Karpas-422 (cell line): ENCODE results near the gene POP5. TPM values are rescaled to one million over a fixed set of nuclear protein-coding genes. Genes with fewer than 3 reads are reported as not detected.

ENCODE experiments used
- DNase-seq: peaks from one replicate; pipeline ENCODE4 v3.0.0-alpha.2; 2015
- H2AFZ ChIP-seq: fragments of 200-600 bp; sonication (generic); 2 replicates; pipeline ENCODE4 v1.6.1; 2014; ENCODE audit warnings: antibody characterized with exemption, low read length, mixed read lengths
- H3K27ac ChIP-seq: fragments of 200-600 bp; sonication (generic); 2 replicates; pipeline ENCODE4 v1.5.1; 2014; ENCODE audit warnings: mild to moderate bottlenecking, low read length, moderate library complexity
- H3K27me3 ChIP-seq: fragments of 200-600 bp; sonication (generic); 2 replicates; pipeline ENCODE4 v1.6.1; 2014; ENCODE audit warnings: low read length, mixed read lengths
- H3K36me3 ChIP-seq: fragments of 200-600 bp; sonication (generic); 2 replicates; pipeline ENCODE4 v1.6.1; 2014; ENCODE audit warnings: low read length, mixed read lengths; ENCODE audit not compliant: insufficient read depth
- H3K4me1 ChIP-seq: fragments of 200-600 bp; sonication (generic); 2 replicates; pipeline ENCODE4 v1.6.1; 2014; ENCODE audit warnings: mild to moderate bottlenecking, low read length, mixed read lengths
- H3K4me2 ChIP-seq: fragments of 200-600 bp; sonication (generic); 2 replicates; pipeline ENCODE4 v1.6.1; 2014; ENCODE audit warnings: low read length, low read depth, mild to moderate bottlenecking; ENCODE audit not compliant: poor library complexity, severe bottlenecking
- H3K4me3 ChIP-seq: fragments of 200-600 bp; sonication (generic); 2 replicates; pipeline ENCODE4 v1.5.1; 2014; ENCODE audit warnings: mild to moderate bottlenecking, antibody characterized with exemption, low read length, mixed read lengths
- H3K79me2 ChIP-seq: fragments of 200-600 bp; sonication (generic); 2 replicates; pipeline ENCODE4 v1.6.1; 2014; ENCODE audit warnings: mild to moderate bottlenecking, low read length, mixed read lengths
- H3K9ac ChIP-seq: fragments of 200-600 bp; sonication (generic); 2 replicates; pipeline ENCODE4 v1.6.0; 2014; ENCODE audit warnings: low read length
- H3K9me2 ChIP-seq: fragments of 200-600 bp; sonication (generic), shearing (Covaris generic); replicated peaks from 2 replicates; pipeline ENCODE4 v1.6.0; 2014; ENCODE audit warnings: mild to moderate bottlenecking, low read length, moderate library complexity; ENCODE audit not compliant: insufficient read depth
- H3K9me3 ChIP-seq: fragments of 300-700, 200-600 bp; sonication (generic); 2 replicates; pipeline ENCODE4 v1.6.1; 2014; ENCODE audit warnings: low read length, mixed read lengths
- H4K20me1 ChIP-seq: fragments of 200-600 bp; sonication (generic); 2 replicates; pipeline ENCODE4 v1.6.1; 2014; ENCODE audit warnings: mild to moderate bottlenecking, antibody characterized with exemption, low read length, low read depth; ENCODE audit not compliant: insufficient read depth
- total RNA-seq: library from RNA; depleted of rRNA; stranded (reverse); fragments of >200 nt; shearing (Covaris generic); gene quantifications from 2 replicates; pipeline ENCODE4 v1.2.3, GENCODE V29; 2014; ENCODE audit warnings: low replicate concordance

Gene POP5
- total RNA-seq, 1 experiment from 2014 or later: 72.9 TPM

GRCh38 chr12:120584343-120585149, 3.3 kb upstream of the POP5 start:
- no peaks in the 10 kb centered on the region for H3K9me3 ChIP-seq
- peak; percentile 59 for DNase-seq
- peaks cover 11% of the 10 kb centered on the region for H3K79me2 ChIP-seq
- H3K9ac ChIP-seq: peak overlapping the region; percentile 33; the same call in 1 of the 2 replicates
- peak overlapping the region; percentile 30; the same call in 1 of the 2 replicates for H3K4me3 ChIP-seq
- H4K20me1 ChIP-seq: peaks cover 4% of the 10 kb centered on the region; the same call in 1 of the 2 replicates
- H3K4me1 ChIP-seq: peaks cover 27% of the 10 kb centered on the region
- H3K36me3 ChIP-seq: peaks cover under 1% of the 10 kb centered on the region; the same call in 1 of the 2 replicates
- no peak overlapping the region for H2AFZ ChIP-seq
- peak overlapping the region; percentile 55 for H3K4me2 ChIP-seq
- no peaks in the 10 kb centered on the region for H3K27me3 ChIP-seq
- H3K27ac ChIP-seq: no peak overlapping the region
- H3K9me2 ChIP-seq: no peaks in the 10 kb centered on the region

DNA sequence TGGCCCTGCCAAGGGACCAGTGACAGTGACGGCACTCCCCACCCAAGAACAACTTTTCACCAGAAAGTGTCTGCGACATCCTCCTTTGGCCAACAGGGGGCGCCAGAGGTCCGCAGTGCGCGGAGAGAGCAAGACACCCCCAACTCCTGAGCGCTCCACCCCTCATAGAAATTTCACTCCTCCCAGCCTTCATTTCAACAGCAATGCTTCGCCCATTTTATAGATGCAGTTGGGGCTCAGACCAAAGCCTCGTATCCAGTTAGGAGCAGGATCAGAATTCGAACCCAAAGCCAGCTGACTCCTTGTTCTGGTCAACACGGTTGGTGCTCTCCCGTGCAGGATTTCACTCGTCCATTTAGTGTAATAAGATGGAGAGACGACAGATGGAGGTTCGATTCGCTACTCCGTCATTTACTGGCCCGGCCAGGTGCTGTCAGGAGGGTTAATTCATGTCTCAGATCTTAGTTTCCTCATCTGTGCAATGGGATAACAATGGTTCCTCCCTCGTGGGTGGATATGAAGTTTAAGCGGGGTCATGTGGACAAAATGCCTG, 2.4 kb upstream of the POP5 start:
- Histone ChIP-seq H3K4me2 (peak overlapping the region; percentile 31), H3K27ac (no peak overlapping the region), H3K4me1 (peaks cover 28% of the 10 kb centered on the region), H3K9me2 (no peaks in the 10 kb centered on the region), H3K9me3 (no peaks in the 10 kb centered on the region), H3K9ac (peak overlapping the region; percentile 15; the same call in 1 of the 2 replicates), H4K20me1 (peaks cover 4% of the 10 kb centered on the region; the same call in 1 of the 2 replicates), H3K79me2 (peaks cover 19% of the 10 kb centered on the region), H3K4me3 (peak overlapping the region; percentile 14; the same call in 1 of the 2 replicates), H3K36me3 (peaks cover 9% of the 10 kb centered on the region; the same call in 1 of the 2 replicates), H2AFZ (no peak overlapping the region; the same call in 1 of the 2 replicates), H3K27me3 (no peaks in the 10 kb centered on the region)
- peak; percentile 95 for DNase-seq

GRCh38 chr12:120581998-120582397, 796 bp upstream of the POP5 start:
- no peak for DNase-seq
- peak overlapping the region; percentile 33; the same call in 1 of the 2 replicates for H2AFZ ChIP-seq

DNA sequence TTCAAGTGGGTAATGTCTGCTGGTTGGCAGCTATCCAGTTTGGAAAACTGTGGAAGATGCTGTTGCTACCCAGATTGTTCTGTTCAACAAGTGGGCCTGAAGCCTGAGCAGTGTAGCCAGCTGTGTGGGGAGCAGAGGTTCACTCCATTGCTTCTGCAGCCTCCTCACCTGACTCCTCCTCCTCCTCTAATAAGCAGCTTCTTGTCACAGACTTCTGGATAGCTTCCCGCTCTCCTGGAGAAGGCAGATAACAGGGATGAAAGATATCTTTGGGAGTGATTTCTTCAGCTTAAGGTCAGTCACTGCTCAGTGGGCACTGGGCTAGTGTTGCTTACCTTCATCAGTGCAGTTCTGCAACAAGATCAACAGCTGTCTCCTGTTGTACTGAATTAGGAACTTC, 2.0 kb downstream of the POP5 start:
- no peak overlapping the region for H2AFZ ChIP-seq
- peaks cover 19% of the 10 kb centered on the region for H3K79me2 ChIP-seq
- DNase-seq: no peak
- H3K27ac ChIP-seq: no peak overlapping the region
- H3K4me2 ChIP-seq: no peak overlapping the region
- no peak overlapping the region for H3K4me3 ChIP-seq
- H3K9me2 ChIP-seq: no peaks in the 10 kb centered on the region
- H4K20me1 ChIP-seq: peaks cover 4% of the 10 kb centered on the region; the same call in 1 of the 2 replicates
- H3K4me1 ChIP-seq: peaks cover 28% of the 10 kb centered on the region
- no peak overlapping the region for H3K9ac ChIP-seq
- no peaks in the 10 kb centered on the region for H3K27me3 ChIP-seq
- no peaks in the 10 kb centered on the region for H3K9me3 ChIP-seq
- peaks cover 35% of the 10 kb centered on the region; the same call in 1 of the 2 replicates for H3K36me3 ChIP-seq

More at GRCh38 chr12:120581998-120582397, 796 bp upstream of the POP5 start:
- H3K4me2 ChIP-seq: peak overlapping the region; percentile 94
- no peaks in the 10 kb centered on the region for H3K27me3 ChIP-seq
- peaks cover 28% of the 10 kb centered on the region for H3K4me1 ChIP-seq
- 0 out of 2 replicates have a peak, but pooled peaks cover 4% of the 10 kb centered on the region for H4K20me1 ChIP-seq
- H3K9me2 ChIP-seq: no peaks in the 10 kb centered on the region
- peaks cover 19% of the 10 kb centered on the region for H3K79me2 ChIP-seq
- no peaks in the 10 kb centered on the region for H3K9me3 ChIP-seq
- peak overlapping the region; percentile 93 for H3K4me3 ChIP-seq
- peak overlapping the region; percentile 79 for H3K9ac ChIP-seq
- peaks cover 16% of the 10 kb centered on the region; the same call in 1 of the 2 replicates for H3K36me3 ChIP-seq
- H3K27ac ChIP-seq: peak overlapping the region; percentile 19; the same call in 1 of the 2 replicates

DNA sequence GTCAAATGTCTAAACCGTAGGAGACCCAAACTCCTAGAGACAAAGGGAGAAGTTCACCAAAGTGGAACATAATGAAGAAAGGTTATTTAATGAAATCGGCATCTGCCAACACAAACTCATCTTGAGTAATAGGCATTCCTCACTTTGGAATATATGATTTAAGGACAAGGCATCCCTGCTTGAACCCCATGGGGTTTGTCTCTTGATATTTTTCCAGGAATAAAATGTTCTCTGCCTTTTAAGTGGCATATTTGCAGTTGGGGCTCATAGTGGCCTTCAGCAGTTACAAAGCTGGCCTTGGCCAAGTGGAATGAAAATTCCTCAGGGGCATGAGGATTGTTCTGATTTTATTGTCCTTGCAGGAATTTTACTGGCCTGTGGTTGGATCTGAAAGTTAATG, 7.1 kb downstream of the POP5 start:
- H3K27ac ChIP-seq: no peak overlapping the region
- no peaks in the 10 kb centered on the region; the same call in 1 of the 2 replicates for H4K20me1 ChIP-seq

DNA sequence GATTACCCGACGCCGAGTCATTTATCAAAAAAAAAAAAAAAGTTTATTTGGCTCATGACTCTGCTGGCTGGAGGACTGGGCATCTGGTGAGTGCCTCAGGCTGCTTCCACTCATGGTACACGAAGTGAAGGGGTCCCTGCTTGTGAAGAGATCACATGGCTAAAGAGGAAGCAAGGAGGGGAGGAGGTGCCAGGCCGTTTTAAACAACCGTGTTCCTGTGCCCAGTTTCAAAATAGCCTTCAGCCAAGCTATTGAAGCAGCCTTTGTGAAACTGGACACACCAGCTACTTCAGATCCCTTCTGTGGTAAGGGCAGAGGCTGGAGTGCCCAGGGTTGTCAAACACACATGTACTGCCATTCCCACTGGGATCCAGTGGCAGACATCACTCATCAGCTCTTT, 7.6 kb downstream of the POP5 start:
- Histone ChIP-seq H3K9me3 (no peaks in the 10 kb centered on the region), H3K27me3 (no peaks in the 10 kb centered on the region), H3K4me3 (no peak overlapping the region), H3K79me2 (no peaks in the 10 kb centered on the region), H3K9ac (no peak overlapping the region), H3K4me1 (no peaks in the 10 kb centered on the region), H3K36me3 (peaks cover 50% of the 10 kb centered on the region; the same call in 1 of the 2 replicates), H2AFZ (no peak overlapping the region), H3K27ac (no peak overlapping the region), H4K20me1 (no peaks in the 10 kb centered on the region; the same call in 1 of the 2 replicates), H3K4me2 (no peak overlapping the region), H3K9me2 (no peaks in the 10 kb centered on the region)
- no peak for DNase-seq

More for the DNA sequence above, 7.1 kb downstream of the POP5 start:
- H3K4me2 ChIP-seq: no peak overlapping the region
- H3K36me3 ChIP-seq: peaks cover 55% of the 10 kb centered on the region; the same call in 1 of the 2 replicates
- no peaks in the 10 kb centered on the region for H3K27me3 ChIP-seq
- no peaks in the 10 kb centered on the region for H3K9me2 ChIP-seq
- no peaks in the 10 kb centered on the region for H3K4me1 ChIP-seq
- no peak overlapping the region for H2AFZ ChIP-seq
- H3K4me3 ChIP-seq: no peak overlapping the region
- no peaks in the 10 kb centered on the region for H3K9me3 ChIP-seq
- no peak overlapping the region for H3K9ac ChIP-seq
- no peak for DNase-seq
- peaks cover 3% of the 10 kb centered on the region for H3K79me2 ChIP-seq

DNA sequence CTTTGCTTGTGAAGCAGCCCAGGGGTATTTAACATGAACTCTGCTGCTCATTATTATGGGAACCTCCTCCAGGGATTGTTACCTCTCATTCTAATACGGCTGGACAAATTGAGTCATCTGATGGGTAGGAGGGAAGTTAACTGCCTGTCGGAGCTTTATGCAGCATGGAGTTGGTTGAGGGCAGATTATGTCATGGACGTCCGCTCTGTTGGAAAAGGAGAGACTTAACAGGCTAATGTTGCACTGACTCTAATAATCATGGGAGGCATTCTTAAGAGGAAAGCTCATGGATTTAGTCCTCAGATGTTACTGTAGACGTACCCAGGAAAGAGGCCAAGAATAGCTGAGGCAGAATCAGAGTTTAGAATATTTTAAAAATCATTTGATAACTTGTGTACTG, 9.9 kb downstream of the POP5 start:
- no peak for DNase-seq
- H3K4me2 ChIP-seq: no peak overlapping the region
- no peak overlapping the region for H3K27ac ChIP-seq
- no peaks in the 10 kb centered on the region for H3K79me2 ChIP-seq
- H2AFZ ChIP-seq: no peak overlapping the region
- no peak overlapping the region for H3K4me3 ChIP-seq
- no peaks in the 10 kb centered on the region for H3K27me3 ChIP-seq
- peaks cover 38% of the 10 kb centered on the region for H3K36me3 ChIP-seq
- no peaks in the 10 kb centered on the region; the same call in 1 of the 2 replicates for H4K20me1 ChIP-seq
- H3K9ac ChIP-seq: no peak overlapping the region
- no peaks in the 10 kb centered on the region for H3K9me3 ChIP-seq
- H3K4me1 ChIP-seq: no peaks in the 10 kb centered on the region
- no peaks in the 10 kb centered on the region for H3K9me2 ChIP-seq

DNA sequence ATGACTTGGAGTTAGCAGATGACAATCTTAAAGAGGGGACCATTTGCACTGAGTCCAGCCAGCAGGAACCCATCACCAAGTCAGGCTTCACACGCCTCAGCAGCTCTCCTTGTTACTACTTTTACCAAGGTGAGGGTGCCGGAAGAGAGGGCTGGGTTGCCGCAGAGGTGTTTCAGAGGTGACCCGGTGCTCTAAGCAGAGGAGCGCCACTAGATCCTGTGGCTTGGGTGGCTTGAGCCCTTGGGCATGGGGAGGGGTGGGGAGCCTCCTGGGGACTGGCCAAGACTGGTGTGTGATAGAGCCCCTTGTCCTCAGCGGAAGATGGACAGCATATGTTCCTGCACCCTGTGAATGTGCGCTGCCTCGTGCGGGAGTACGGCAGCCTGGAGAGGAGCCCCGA, 17.7 kb downstream of the POP5 start:
- Histone ChIP-seq H3K27me3 (no peaks in the 10 kb centered on the region), H3K27ac (no peak overlapping the region), H3K79me2 (peaks cover 5% of the 10 kb centered on the region; the same call in 1 of the 2 replicates), H3K9ac (no peak overlapping the region), H3K9me2 (no peaks in the 10 kb centered on the region), H4K20me1 (peaks cover 6% of the 10 kb centered on the region; the same call in 1 of the 2 replicates), H3K9me3 (no peaks in the 10 kb centered on the region), H3K36me3 (peaks cover 51% of the 10 kb centered on the region), H3K4me3 (no peak overlapping the region), H2AFZ (no peak overlapping the region), H3K4me1 (no peaks in the 10 kb centered on the region), H3K4me2 (no peak overlapping the region)
- DNase-seq: no peak
